Ascending aorta (tissue), 2 donors: Measurements from ENCODE around the gene MLXIP. TPM values are rescaled to one million over a fixed set of nuclear protein-coding genes. Genes with fewer than 3 reads are reported as not detected.

Source experiments
- DNase-seq, 2 donors: peaks; one replicate each; pipeline ENCODE4 v3.0.0-alpha.2; 2019; ENCODE audit warnings: low spot score in 2 of 2
- H3K27ac ChIP-seq, 2 donors: fragments of 200-600 bp; sonication (generic); one replicate each; pipeline ENCODE4 v1.5.1; 2016 to 2017; ENCODE audit warnings: mild to moderate bottlenecking in 1 of 2
- H3K27me3 ChIP-seq: fragments of 200-600 bp; sonication (generic); one replicate; pipeline ENCODE4 v1.5.1; 2017
- H3K36me3 ChIP-seq, 2 donors: fragments of 200-600 bp; sonication (generic); one replicate each; pipeline ENCODE4 v1.5.1; 2016
- H3K4me1 ChIP-seq, 2 donors: fragments of 200-600 bp; sonication (generic); one replicate each; pipeline ENCODE4 v1.5.1; 2016 to 2017; ENCODE audit warnings: mild to moderate bottlenecking in 1 of 2
- H3K4me3 ChIP-seq, 2 donors: fragments of 200-600 bp; sonication (generic); one replicate each; pipeline ENCODE4 v1.5.1; 2016 to 2017; ENCODE audit warnings: mild to moderate bottlenecking in 1 of 2
- H3K9me3 ChIP-seq, 2 donors: fragments of 200-600 bp; sonication (generic); one replicate each; pipeline ENCODE4 v1.5.1; 2016
- intact Hi-C: fragments of 100-400 bp; cut with DNase I; formaldehyde crosslinking; loops from one replicate; pipeline ENCODE4 v1.15.1; 2023
- total RNA-seq: library from RNA; depleted of rRNA; stranded (reverse); fragments of >200 nt; gene quantifications from one replicate; pipeline ENCODE4 v1.1.0, GENCODE V29; 2016
- TF ChIP-seq, protein P1 (sequence below), 3 experiments: fragments of 200-600 bp in 2 of 3; fragments of 450-650 bp in 1 of 3; sonication (generic) in 2 of 3; IDR thresholded peaks; one replicate each; pipeline ENCODE4 v1.5.1; 2016 to 2019; ENCODE audit warnings: antibody characterized with exemption in 3 of 3, mild to moderate bottlenecking in 1 of 3, moderate library complexity in 1 of 3

MLXIP gene
- total RNA-seq, 1 donor from 2014 or later = 62.3 TPM

DNA sequence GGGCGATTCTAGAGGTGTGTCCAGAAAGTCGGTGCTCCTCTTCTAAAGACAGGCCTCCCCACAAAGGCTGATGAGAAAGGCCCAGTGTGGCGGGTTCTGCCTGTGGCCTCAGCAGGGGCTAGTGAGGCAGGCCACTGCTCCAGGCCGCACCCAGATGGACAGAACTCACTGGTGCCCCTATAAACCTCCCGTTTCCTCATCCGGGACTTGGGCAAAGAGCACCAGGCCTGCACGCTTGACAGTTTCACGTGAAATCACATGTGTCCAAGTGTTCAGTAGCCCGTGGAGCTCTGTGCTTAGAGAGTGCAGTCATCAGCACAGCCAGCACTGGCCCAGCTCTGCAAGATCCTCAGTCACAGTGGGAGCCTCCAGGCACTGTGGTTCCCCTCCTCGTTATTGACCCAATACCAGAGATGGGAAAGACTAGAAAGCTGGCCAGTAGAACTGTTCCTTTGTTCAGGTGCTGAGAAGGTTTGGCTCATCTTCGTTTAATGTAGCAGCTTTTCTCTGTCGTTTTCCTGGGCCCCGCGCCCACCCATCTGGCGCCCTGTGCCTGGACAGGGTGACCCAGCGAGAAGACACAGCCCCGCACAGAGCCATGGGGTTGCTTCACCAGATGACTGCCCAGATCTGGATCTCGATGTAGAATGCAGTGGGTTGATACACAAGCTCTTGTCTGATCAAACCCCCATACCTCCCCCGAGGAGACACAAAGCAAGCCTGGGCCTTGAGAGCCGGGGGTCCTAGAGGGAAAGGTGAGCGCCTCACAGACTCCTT lies 69.1 kb downstream of the MLXIP start:
- peaks cover 8 to 17% of the 10 kb centered on the region in 2 donors for H3K36me3 ChIP-seq
- no peak overlapping the region for H3K4me3 ChIP-seq
- no peak for DNase-seq
- H3K4me1 ChIP-seq = no peaks in the 10 kb centered on the region
- no peaks in the 10 kb centered on the region for H3K27me3 ChIP-seq
- H3K9me3 ChIP-seq = no peaks in the 10 kb centered on the region
- no peak overlapping the region for H3K27ac ChIP-seq
- intact Hi-C loops = no loop called here
- TF ChIP-seq, protein P1, sequence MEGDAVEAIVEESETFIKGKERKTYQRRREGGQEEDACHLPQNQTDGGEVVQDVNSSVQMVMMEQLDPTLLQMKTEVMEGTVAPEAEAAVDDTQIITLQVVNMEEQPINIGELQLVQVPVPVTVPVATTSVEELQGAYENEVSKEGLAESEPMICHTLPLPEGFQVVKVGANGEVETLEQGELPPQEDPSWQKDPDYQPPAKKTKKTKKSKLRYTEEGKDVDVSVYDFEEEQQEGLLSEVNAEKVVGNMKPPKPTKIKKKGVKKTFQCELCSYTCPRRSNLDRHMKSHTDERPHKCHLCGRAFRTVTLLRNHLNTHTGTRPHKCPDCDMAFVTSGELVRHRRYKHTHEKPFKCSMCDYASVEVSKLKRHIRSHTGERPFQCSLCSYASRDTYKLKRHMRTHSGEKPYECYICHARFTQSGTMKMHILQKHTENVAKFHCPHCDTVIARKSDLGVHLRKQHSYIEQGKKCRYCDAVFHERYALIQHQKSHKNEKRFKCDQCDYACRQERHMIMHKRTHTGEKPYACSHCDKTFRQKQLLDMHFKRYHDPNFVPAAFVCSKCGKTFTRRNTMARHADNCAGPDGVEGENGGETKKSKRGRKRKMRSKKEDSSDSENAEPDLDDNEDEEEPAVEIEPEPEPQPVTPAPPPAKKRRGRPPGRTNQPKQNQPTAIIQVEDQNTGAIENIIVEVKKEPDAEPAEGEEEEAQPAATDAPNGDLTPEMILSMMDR (IDR thresholded peaks at IDR 0.05) = no peak

DNA sequence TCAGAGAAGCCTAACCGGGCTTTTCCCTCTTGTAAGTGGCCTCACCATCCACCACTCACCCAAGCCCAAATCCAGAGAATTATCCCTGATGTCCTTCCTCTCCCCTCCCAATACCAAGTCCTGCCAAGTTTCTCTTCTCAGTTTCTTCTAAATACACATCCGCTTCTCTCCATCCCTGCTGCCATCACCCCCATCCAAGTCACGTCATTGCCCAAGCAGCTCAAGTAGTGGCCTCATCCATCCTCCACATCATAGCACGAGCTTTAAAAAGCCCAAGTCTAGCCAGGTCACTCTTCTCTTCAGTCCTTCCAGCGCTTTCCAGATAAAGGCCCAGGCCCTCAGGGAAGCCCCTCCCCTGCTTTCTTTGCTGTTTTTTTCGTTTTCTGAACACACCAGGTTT lies 70.1 kb downstream of the MLXIP start:
- Histone ChIP-seq H3K9me3 (no peaks in the 10 kb centered on the region), H3K4me1 (no peaks in the 10 kb centered on the region), H3K27ac (no peak overlapping the region), H3K27me3 (no peaks in the 10 kb centered on the region), H3K36me3 (peaks cover 0 to 8% of the 10 kb centered on the region in 2 donors), H3K4me3 (no peak overlapping the region)
- no peak for DNase-seq
- TF ChIP-seq, protein P1 (IDR thresholded peaks at IDR 0.05) = no peak
- intact Hi-C loops = no loop called here

DNA sequence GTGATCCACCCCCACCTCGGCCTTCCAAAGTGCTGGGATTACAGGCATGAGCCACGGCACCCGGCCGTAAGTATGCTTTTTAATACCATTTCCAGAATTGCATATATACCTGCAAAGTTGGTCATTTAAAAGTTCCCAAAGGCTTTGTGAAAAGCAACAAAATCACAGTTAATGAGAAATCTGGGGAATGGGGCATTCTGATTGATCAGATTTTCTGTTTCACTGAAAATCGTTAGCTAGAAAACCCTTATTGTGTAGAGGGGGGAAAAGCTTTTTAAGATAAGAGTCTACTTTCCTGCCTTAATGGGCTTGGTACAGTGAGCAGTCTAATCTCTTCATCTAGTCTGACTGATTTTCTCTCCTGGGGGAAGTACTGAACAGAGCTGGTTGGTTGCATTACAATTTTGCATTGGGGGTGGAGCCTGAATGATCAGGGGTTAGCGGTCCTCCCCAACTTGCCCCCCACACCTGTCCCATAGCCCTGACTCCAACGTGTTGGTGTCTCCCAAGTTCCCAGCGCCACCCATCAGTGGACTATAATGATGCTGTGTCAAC lies 71.6 kb downstream of the MLXIP start:
- Histone ChIP-seq H3K4me3 (no peak overlapping the region), H3K36me3 (no peaks in the 10 kb centered on the region), H3K27me3 (no peaks in the 10 kb centered on the region), H3K27ac (no peak overlapping the region), H3K9me3 (no peaks in the 10 kb centered on the region), H3K4me1 (no peaks in the 10 kb centered on the region)
- intact Hi-C loops = no loop called here
- no peak for DNase-seq
- TF ChIP-seq, protein P1 (IDR thresholded peaks at IDR 0.05) = no peak

GRCh38 chr12:122152754-122153153 lies 74.2 kb downstream of the MLXIP start:
- TF ChIP-seq, protein P1 (IDR thresholded peaks at IDR 0.05) = no peak
- Histone ChIP-seq H3K9me3 (no peaks in the 10 kb centered on the region), H3K4me3 (no peak overlapping the region), H3K27me3 (no peaks in the 10 kb centered on the region), H3K4me1 (no peaks in the 10 kb centered on the region), H3K27ac (no peak overlapping the region), H3K36me3 (no peaks in the 10 kb centered on the region)
- intact Hi-C loops = no loop called here
- no peak for DNase-seq

- intact Hi-C loops = no loop called here
- no peak for DNase-seq
- Histone ChIP-seq H3K9me3 (no peaks in the 10 kb centered on the region), H3K4me3 (no peak overlapping the region), H3K36me3 (no peaks in the 10 kb centered on the region), H3K27me3 (no peaks in the 10 kb centered on the region), H3K4me1 (no peaks in the 10 kb centered on the region), H3K27ac (no peak overlapping the region)
- TF ChIP-seq, protein P1 (IDR thresholded peaks at IDR 0.05) = no peak
Measured at GRCh38 chr12:122155705-122156104, 77.1 kb downstream of the MLXIP start.
